ENCODE results near the gene UNC5A. TPM values are rescaled to one million over a fixed set of nuclear protein-coding genes. Genes with fewer than 3 reads are reported as not detected.

The UNC5A gene
- total RNA-seq, 1 experiment from 2014 or later: not detected

DNA sequence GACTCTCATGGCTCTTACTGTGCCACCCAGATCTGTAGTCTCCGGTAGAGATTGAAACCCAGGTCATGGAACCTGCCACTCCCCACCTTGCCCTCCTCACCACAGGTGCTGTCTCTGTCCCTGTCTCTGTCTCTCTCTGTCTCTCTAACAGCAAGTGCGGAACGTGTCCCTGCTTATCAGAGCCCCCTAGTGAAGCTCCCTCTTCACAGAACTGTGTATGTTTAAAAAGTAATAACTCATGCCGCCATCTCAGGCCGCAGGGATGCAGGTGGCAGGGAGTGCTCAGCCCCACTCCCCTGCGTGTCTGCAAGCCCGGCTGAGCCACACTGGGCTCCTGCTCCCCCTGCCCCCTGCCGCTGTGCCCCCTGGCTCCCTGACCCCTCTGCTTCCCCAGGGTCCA, 43.8 kb downstream of the UNC5A start:
- H3K27ac ChIP-seq (ENCODE audit: low read length): no peak overlapping the region
- no peaks in the 10 kb centered on the region; the same call in 1 of the 2 replicates for H4K20me1 ChIP-seq (ENCODE audit: insufficient read depth, low read depth, low read length)
- no peak overlapping the region for H2AFZ ChIP-seq (ENCODE audit: low read length)

DNA sequence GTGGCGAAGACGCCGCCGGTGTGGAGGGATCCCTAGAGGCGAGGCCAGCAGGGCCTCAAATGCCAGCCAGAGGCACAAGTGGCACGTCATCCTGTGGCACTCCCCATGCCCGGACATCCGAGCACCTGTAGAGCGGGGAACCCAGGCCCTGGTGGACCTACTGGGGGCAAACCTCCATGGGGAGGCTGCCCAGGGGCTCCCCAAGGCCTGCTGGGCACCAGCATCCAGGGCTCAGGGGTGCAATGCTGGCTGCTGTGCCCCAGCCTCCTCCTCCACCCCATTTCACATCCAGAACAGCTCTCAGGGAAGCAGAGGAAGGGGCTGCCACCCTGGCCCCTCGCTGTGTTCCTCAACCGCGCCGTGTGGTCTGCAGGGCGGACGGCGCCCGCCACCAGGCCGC, 45.2 kb downstream of the UNC5A start:
- Histone ChIP-seq H3K9ac (ENCODE audit: low read length) (no peak overlapping the region), H3K4me3 (ENCODE audit: low read length) (no peak overlapping the region), H3K27me3 (ENCODE audit: low read length) (no peaks in the 10 kb centered on the region), H3K4me1 (ENCODE audit: low read length) (peaks cover 3% of the 10 kb centered on the region; the same call in 1 of the 2 replicates), H4K20me1 (ENCODE audit: insufficient read depth, low read depth, low read length) (no peaks in the 10 kb centered on the region; the same call in 1 of the 2 replicates), H3K9me3 (ENCODE audit: low read length) (no peaks in the 10 kb centered on the region), H3K36me3 (ENCODE audit: insufficient read depth, low read length) (no peaks in the 10 kb centered on the region), H3K79me2 (ENCODE audit: low read length) (no peaks in the 10 kb centered on the region), H3K27ac (ENCODE audit: low read length) (no peak overlapping the region), H3K9me2 (replicated peaks; ENCODE audit: insufficient read depth, low read length) (no peaks in the 10 kb centered on the region), H2AFZ (ENCODE audit: low read length) (no peak overlapping the region), H3K4me2 (ENCODE audit: low read depth, low read length, poor library complexity, severe bottlenecking) (no peak overlapping the region)
- DNase-seq: no peak

More for the DNA sequence above, 43.8 kb downstream of the UNC5A start:
- H3K27me3 ChIP-seq (ENCODE audit: low read length): no peaks in the 10 kb centered on the region
- no peaks in the 10 kb centered on the region for H3K9me3 ChIP-seq (ENCODE audit: low read length)
- H3K4me2 ChIP-seq (ENCODE audit: low read depth, low read length, poor library complexity, severe bottlenecking): no peak overlapping the region
- H3K9ac ChIP-seq (ENCODE audit: low read length): no peak overlapping the region
- H3K79me2 ChIP-seq (ENCODE audit: low read length): no peaks in the 10 kb centered on the region
- H3K9me2 ChIP-seq (replicated peaks; ENCODE audit: insufficient read depth, low read length): no peaks in the 10 kb centered on the region
- no peak overlapping the region for H3K4me3 ChIP-seq (ENCODE audit: low read length)
- H3K36me3 ChIP-seq (ENCODE audit: insufficient read depth, low read length): no peaks in the 10 kb centered on the region
- peaks cover 3% of the 10 kb centered on the region; the same call in 1 of the 2 replicates for H3K4me1 ChIP-seq (ENCODE audit: low read length)
- no peak for DNase-seq

DNA sequence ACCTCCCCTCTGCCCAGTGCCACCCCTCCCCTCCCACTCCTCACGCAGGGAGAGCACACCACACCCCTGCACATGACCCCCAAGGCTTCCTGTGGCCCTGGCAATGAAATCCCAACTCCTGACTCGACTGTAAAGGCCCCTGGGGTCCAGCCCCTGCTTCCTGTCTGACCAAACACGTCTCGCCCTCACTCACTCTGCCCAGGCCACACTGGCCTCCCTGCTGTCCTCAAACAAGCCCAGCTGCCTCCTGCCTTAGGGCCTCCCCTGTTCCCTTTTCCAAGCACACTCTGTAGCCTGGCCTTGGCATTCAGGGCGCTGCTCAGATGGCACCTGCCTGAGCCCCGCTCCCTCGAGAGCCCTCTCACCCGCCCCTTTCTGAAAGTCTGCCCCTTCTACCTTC, 46.4 kb downstream of the UNC5A start:
- Histone ChIP-seq H3K4me2 (ENCODE audit: low read depth, low read length, poor library complexity, severe bottlenecking) (no peak overlapping the region), H3K27me3 (ENCODE audit: low read length) (no peaks in the 10 kb centered on the region), H3K4me1 (ENCODE audit: low read length) (peaks cover 3% of the 10 kb centered on the region; the same call in 1 of the 2 replicates), H3K9ac (ENCODE audit: low read length) (no peak overlapping the region), H3K9me2 (replicated peaks; ENCODE audit: insufficient read depth, low read length) (no peaks in the 10 kb centered on the region), H4K20me1 (ENCODE audit: insufficient read depth, low read depth, low read length) (peaks cover 5% of the 10 kb centered on the region; the same call in 1 of the 2 replicates), H3K36me3 (ENCODE audit: insufficient read depth, low read length) (no peaks in the 10 kb centered on the region), H3K79me2 (ENCODE audit: low read length) (no peaks in the 10 kb centered on the region), H3K27ac (ENCODE audit: low read length) (no peak overlapping the region), H3K9me3 (ENCODE audit: low read length) (no peaks in the 10 kb centered on the region), H3K4me3 (ENCODE audit: low read length) (no peak overlapping the region), H2AFZ (ENCODE audit: low read length) (no peak overlapping the region)
- no peak for DNase-seq

GRCh38 chr5:176857216-176857893, 47.0 kb downstream of the UNC5A start:
- H3K4me2 ChIP-seq (ENCODE audit: low read depth, low read length, poor library complexity, severe bottlenecking): no peak overlapping the region
- H3K9me2 ChIP-seq (replicated peaks; ENCODE audit: insufficient read depth, low read length): no peaks in the 10 kb centered on the region
- peaks cover 3% of the 10 kb centered on the region; the same call in 1 of the 2 replicates for H3K4me1 ChIP-seq (ENCODE audit: low read length)
- no peaks in the 10 kb centered on the region for H3K9me3 ChIP-seq (ENCODE audit: low read length)
- H4K20me1 ChIP-seq (ENCODE audit: insufficient read depth, low read depth, low read length): peaks cover 11% of the 10 kb centered on the region; the same call in 1 of the 2 replicates
- H3K36me3 ChIP-seq (ENCODE audit: insufficient read depth, low read length): no peaks in the 10 kb centered on the region
- H3K79me2 ChIP-seq (ENCODE audit: low read length): no peaks in the 10 kb centered on the region
- no peak overlapping the region for H3K27ac ChIP-seq (ENCODE audit: low read length)
- H3K27me3 ChIP-seq (ENCODE audit: low read length): no peaks in the 10 kb centered on the region
- no peak for DNase-seq
- no peak overlapping the region for H2AFZ ChIP-seq (ENCODE audit: low read length)
- no peak overlapping the region for H3K4me3 ChIP-seq (ENCODE audit: low read length)
- H3K9ac ChIP-seq (ENCODE audit: low read length): no peak overlapping the region

- no peak for DNase-seq
- Histone ChIP-seq H4K20me1 (ENCODE audit: insufficient read depth, low read depth, low read length) (peaks cover 11% of the 10 kb centered on the region; the same call in 1 of the 2 replicates), H3K9me3 (ENCODE audit: low read length) (no peaks in the 10 kb centered on the region), H2AFZ (ENCODE audit: low read length) (no peak overlapping the region), H3K79me2 (ENCODE audit: low read length) (no peaks in the 10 kb centered on the region), H3K36me3 (ENCODE audit: insufficient read depth, low read length) (no peaks in the 10 kb centered on the region), H3K9ac (ENCODE audit: low read length) (no peak overlapping the region), H3K4me3 (ENCODE audit: low read length) (no peak overlapping the region), H3K27me3 (ENCODE audit: low read length) (no peaks in the 10 kb centered on the region), H3K4me2 (ENCODE audit: low read depth, low read length, poor library complexity, severe bottlenecking) (no peak overlapping the region), H3K4me1 (ENCODE audit: low read length) (peaks cover 7% of the 10 kb centered on the region), H3K27ac (ENCODE audit: low read length) (no peak overlapping the region), H3K9me2 (replicated peaks; ENCODE audit: insufficient read depth, low read length) (no peaks in the 10 kb centered on the region)
Measured at GRCh38 chr5:176857894-176858273, 47.5 kb downstream of the UNC5A start.

GRCh38 chr5:176859916-176860315, 49.6 kb downstream of the UNC5A start:
- DNase-seq: no peak
- Histone ChIP-seq H3K9ac (ENCODE audit: low read length) (no peak overlapping the region), H3K9me3 (ENCODE audit: low read length) (no peaks in the 10 kb centered on the region), H3K4me1 (ENCODE audit: low read length) (peaks cover 9% of the 10 kb centered on the region), H3K27ac (ENCODE audit: low read length) (no peak overlapping the region), H3K9me2 (replicated peaks; ENCODE audit: insufficient read depth, low read length) (no peaks in the 10 kb centered on the region), H3K36me3 (ENCODE audit: insufficient read depth, low read length) (no peaks in the 10 kb centered on the region), H2AFZ (ENCODE audit: low read length) (no peak overlapping the region), H3K4me3 (ENCODE audit: low read length) (no peak overlapping the region), H3K27me3 (ENCODE audit: low read length) (no peaks in the 10 kb centered on the region), H3K79me2 (ENCODE audit: low read length) (no peaks in the 10 kb centered on the region), H3K4me2 (ENCODE audit: low read depth, low read length, poor library complexity, severe bottlenecking) (no peak overlapping the region), H4K20me1 (ENCODE audit: insufficient read depth, low read depth, low read length) (peaks cover 11% of the 10 kb centered on the region; the same call in 1 of the 2 replicates)

DNA sequence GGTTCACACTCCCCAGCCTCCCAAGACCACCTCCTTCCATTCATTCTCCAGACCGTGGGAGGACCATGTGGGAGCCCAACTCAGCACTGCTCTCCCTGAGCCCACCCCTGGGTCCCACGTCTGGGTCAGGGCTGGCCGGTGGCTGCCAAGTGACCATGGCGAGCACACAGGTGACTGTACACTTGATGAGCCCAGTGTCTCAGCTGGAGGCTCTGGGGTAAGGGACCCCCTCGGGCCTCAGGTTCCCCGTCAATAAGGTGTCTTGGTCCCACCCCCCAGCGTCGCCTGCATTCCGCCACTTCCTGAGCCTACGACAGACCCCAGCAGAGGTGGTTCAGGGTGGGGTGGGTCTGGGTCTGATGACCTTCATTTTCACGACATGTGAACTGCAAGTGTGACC, 50.0 kb downstream of the UNC5A start:
- H3K4me3 ChIP-seq (ENCODE audit: low read length): no peak overlapping the region
- H3K9me2 ChIP-seq (replicated peaks; ENCODE audit: insufficient read depth, low read length): no peaks in the 10 kb centered on the region
- no peak overlapping the region for H3K9ac ChIP-seq (ENCODE audit: low read length)
- peaks cover 11% of the 10 kb centered on the region; the same call in 1 of the 2 replicates for H4K20me1 ChIP-seq (ENCODE audit: insufficient read depth, low read depth, low read length)
- no peak overlapping the region for H3K27ac ChIP-seq (ENCODE audit: low read length)
- H3K36me3 ChIP-seq (ENCODE audit: insufficient read depth, low read length): no peaks in the 10 kb centered on the region
- H3K79me2 ChIP-seq (ENCODE audit: low read length): no peaks in the 10 kb centered on the region
- no peak for DNase-seq
- no peaks in the 10 kb centered on the region for H3K27me3 ChIP-seq (ENCODE audit: low read length)
- H3K4me1 ChIP-seq (ENCODE audit: low read length): peaks cover 9% of the 10 kb centered on the region
- H3K4me2 ChIP-seq (ENCODE audit: low read depth, low read length, poor library complexity, severe bottlenecking): no peak overlapping the region
- H2AFZ ChIP-seq (ENCODE audit: low read length): no peak overlapping the region
- H3K9me3 ChIP-seq (ENCODE audit: low read length): no peaks in the 10 kb centered on the region

DNA sequence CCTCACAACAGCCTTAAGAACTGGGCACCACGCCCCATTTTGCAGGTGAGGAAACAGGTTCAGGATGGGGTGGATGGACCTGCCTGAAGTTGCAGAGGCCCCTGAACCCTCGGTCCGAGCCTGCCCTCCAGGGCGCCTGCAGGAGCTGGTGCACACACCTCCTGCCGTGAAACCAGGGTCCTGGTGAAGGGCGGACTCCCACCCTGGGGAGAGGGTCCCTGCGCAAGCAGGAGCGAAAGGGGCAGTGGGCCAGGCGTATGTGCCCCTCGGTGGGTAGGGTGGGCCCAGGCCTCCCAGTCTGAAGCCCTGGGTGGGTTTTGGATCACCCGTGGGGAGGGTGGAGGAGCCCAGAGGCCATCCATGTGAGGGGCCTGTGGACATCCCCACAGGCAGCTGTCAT, 50.9 kb downstream of the UNC5A start:
- H3K9me2 ChIP-seq (replicated peaks; ENCODE audit: insufficient read depth, low read length): no peaks in the 10 kb centered on the region
- H3K4me2 ChIP-seq (ENCODE audit: low read depth, low read length, poor library complexity, severe bottlenecking): no peak overlapping the region
- no peak overlapping the region for H3K4me3 ChIP-seq (ENCODE audit: low read length)
- H3K4me1 ChIP-seq (ENCODE audit: low read length): peaks cover 6% of the 10 kb centered on the region
- H3K9ac ChIP-seq (ENCODE audit: low read length): no peak overlapping the region
- no peaks in the 10 kb centered on the region for H3K79me2 ChIP-seq (ENCODE audit: low read length)
- no peaks in the 10 kb centered on the region for H3K36me3 ChIP-seq (ENCODE audit: insufficient read depth, low read length)
- no peak for DNase-seq
- peaks cover 16% of the 10 kb centered on the region; the same call in 1 of the 2 replicates for H4K20me1 ChIP-seq (ENCODE audit: insufficient read depth, low read depth, low read length)
- H2AFZ ChIP-seq (ENCODE audit: low read length): no peak overlapping the region
- no peaks in the 10 kb centered on the region for H3K9me3 ChIP-seq (ENCODE audit: low read length)
- H3K27me3 ChIP-seq (ENCODE audit: low read length): no peaks in the 10 kb centered on the region
- H3K27ac ChIP-seq (ENCODE audit: low read length): no peak overlapping the region
